HG03460 (cell line): ENCODE measurements around the gene EDA.

ENCODE experiments used
- ATAC-seq: cut with Tn5 transposase; IDR thresholded peaks from one replicate; pipeline ENCODE4 v1.9.1; 2021; ENCODE audit not compliant: unreplicated experiment

Gene EDA

GRCh38 chrX:69615779-69616456 lies at the start of gene EDA:
Gene EDA (plus strand): TSS chrX:69616113.
- no peak for ATAC-seq

GRCh38 chrX:69568828-69569227 lies 47.1 kb upstream of the EDA start:
- no peak for ATAC-seq

DNA sequence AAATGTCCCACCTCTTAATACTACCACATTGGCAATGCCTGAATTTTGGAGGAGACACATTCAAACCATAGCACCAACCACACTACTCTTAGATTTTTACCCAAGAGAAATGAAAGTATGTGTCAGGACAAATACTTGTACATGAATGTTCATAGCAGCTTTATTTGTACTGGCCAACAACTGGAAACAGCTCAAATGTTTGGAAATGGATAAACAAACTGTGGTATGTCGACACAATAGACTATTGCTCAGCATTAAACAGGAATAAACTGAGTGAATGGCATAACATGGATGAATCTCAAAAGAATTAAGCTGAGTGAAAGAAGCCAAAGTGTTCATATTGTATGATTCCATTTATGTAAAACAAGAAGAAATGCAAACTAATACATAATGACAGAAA lies 18.5 kb upstream of the EDA start:
- ATAC-seq = no peak

DNA sequence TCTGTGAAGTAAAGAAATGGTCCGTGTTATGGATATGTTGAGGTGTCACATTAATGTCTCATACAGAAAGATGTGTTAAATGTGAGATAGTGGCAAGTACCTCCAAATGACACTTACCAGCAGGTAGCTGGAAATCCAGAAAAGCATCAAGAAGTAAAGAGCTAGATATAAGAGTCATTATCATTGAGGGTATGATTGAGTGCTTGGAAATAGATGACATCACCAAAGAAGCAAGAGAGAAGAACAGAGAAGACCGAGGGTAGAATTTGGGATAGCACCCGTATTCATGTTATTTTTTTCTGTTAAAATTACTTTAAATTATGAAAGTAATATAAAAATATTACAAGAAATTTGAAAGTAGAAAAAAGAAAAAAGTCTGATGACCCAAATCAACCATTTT lies 15.7 kb upstream of the EDA start:
- ATAC-seq = no peak

DNA sequence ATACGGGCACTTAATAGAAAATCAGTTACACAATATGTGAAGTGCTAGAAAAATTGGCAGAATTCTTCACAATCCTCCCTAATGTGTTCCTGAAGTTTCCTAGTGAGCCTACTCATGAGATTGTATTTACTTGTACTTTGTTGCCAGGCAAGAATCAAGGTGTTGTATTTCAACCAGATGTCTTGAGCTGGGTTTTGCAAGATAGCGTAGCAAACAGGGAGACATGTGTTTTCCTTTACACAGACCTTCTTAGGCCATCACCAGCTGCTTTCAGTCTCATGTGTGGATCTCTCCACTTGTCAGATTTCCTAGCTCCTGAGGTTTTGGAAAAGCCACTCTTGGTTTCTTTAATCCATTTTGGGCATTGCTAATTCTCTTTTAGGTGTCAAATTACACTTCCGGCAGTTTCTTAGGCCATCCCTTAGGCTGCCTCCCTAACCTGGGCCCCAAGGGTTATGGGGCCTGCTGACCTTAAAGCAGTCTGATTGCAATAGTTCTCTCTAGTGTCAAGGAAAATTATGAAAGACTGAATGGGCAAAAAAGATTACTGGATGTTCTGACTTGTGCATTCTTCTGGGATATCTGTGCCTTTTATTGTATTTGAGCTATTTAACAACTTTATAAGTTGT lies 12.2 kb upstream of the EDA start:
- ATAC-seq = no peak

GRCh38 chrX:69605521-69605920 lies 10.4 kb upstream of the EDA start:
- no peak for ATAC-seq

DNA sequence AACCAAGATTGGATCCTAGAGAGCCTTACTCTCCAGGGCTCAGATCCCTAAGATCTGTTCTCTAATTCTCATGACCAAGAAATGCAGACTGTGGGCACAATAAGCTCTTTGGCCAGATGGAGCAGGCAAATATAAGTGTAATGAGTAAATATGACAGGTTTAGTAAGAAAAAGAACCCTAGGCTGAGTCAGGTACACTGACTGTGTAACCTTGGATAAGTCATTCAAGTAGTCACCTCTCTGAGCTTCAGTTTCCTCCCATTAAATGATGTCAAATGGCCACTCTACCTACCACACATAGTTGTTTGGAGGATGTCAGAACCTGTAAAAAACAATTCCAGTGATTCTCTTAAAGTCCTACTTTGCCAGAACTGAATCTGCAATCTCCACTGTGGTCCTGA lies 8.3 kb upstream of the EDA start:
- no peak for ATAC-seq

DNA sequence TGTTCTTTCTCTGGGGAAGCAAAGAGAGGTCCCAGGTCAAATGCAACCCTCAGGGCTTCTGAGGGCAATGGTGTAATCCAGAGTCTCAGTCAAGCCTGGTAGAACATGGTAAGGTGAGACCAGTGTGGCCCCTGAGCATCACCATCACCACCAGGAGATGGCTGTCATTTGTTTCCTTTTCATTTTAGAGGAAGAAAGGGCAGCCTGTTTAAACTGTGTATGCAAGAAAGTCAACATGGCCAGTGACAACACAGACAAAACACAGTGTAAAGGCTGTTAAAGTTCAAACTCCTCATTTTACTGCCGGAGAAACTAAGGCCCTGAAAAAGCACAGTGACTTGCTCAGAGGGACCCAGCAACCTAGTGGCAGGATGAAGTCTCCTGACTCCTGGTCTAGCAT lies 2.0 kb upstream of the EDA start:
- no peak for ATAC-seq

- no peak for ATAC-seq
These were observed 1.0 kb upstream of the EDA start for GRCh38 chrX:69614886-69615285.

DNA sequence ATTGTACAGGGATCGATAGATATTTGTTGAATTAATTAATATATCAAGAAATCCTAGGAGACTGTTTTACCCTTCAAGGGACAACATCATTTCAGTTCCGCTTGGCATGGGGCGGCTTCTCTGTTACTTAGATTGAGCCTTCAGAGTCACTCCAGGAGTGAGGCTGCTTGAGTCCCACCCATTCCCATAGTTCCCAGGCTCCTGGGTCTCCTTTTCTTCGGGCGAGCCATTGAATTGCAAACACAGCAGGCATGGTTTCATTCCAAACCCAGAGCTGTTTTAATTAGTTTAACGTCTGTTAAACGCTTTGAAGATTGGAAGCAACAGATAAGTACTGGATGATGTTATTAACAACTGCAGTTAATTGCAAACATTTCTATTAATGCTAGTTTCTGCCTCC lies 571 bp upstream of the EDA start:
- no peak for ATAC-seq

GRCh38 chrX:69616457-69617203 lies 717 bp downstream of the EDA start:
- no peak for ATAC-seq

DNA sequence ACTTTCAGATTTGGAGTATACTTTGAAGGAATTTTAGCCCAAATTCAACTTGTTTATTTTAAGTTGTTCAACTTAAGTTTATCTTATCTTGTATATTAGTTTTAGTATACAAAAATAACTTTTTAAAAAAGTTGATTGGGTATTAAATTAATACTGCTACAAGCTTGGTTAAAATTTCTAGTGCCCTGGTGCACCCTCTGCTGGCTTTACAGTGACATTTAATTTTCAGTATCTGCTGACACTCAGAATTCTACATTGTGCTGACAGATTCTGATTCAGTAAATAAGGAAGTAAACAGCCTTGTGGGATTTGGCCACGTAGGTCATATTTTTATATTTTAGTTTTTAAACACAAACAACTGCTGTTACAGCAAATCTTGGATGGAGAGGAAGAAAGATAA lies 2.9 kb downstream of the EDA start:
- no peak for ATAC-seq

GRCh38 chrX:69626129-69626528 lies 10.2 kb downstream of the EDA start:
- ATAC-seq = no peak

DNA sequence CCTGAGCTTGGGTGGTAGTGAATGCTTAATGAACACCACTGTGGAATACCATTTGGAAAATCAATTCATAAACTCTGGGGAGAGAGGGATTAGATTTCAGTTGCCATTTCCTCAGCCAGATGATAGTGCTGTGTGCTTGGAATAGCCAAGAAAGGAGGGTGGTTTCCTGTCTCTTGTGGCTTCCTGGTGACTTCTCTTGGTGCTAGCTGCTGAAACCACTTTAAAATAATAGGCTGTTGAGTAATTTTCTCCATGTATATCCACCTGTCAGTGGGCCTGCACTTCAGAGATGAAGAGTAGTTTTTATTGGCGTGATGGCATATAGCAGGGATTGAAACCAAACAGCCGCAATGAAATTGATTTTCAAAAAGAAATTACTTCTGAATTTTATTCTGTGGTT lies 11.8 kb downstream of the EDA start:
- ATAC-seq = no peak

DNA sequence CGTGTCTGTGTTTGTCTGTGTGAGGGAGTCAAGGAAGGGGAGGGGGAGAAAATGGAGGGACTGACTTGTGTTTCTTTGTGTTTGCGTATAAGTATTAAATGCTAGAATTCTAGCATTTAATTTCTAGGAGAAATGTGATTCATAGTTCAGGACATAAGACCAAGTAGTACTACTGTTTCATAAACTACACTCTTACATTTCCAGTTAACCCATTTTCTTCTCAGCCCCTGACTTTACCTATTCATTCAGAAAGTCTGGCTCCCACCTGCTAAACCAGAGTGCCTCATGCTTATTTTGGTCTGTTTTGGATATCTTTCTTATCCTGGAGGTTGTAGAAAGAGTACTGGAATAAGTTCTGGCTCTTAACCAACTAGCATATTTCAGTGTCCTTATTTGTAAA lies 14.2 kb downstream of the EDA start:
- no peak for ATAC-seq

DNA sequence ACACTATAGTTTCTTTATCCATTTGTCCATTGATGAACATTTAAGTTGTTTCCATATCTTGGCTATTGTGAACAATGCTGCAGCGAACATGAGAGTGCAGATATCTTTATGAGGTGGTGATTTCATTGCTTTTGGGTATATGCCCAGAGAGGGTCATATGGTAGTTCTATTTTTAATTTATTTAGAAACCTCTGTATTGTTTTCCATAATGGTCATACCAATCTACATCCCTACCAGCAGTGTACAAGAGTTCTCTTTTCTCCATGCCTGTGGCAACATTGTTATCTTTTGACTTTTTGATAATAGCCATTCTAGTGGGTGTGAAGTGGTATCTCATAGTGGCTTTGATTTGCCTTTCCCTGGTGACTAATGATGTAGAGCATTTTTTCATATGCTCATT lies 48.8 kb downstream of the EDA start:
- ATAC-seq = no peak

- ATAC-seq = no peak
These were observed 54.2 kb downstream of the EDA start for GRCh38 chrX:69670001-69670555.

- no peak for ATAC-seq
These were observed 59.0 kb downstream of the EDA start for GRCh38 chrX:69674891-69675290.

DNA sequence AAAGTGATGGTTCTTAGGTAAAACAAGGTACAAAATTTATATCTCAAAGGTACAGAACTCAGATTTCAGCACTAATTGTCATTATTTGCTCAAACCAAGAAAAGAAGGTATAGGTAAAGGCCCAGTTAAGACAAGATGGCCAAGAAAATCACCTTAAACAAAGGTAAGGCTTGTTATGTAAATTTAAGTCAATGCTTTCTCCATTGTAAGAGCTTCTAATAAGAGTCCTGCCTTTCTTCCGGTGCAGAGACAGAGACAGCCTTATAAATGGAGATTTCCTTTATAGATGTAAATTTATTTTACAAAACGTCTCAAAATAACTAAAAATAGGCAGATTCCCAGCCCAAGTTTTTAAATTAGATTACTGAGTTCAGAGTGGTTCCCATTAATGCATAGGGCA lies 89.9 kb downstream of the EDA start:
- no peak for ATAC-seq

DNA sequence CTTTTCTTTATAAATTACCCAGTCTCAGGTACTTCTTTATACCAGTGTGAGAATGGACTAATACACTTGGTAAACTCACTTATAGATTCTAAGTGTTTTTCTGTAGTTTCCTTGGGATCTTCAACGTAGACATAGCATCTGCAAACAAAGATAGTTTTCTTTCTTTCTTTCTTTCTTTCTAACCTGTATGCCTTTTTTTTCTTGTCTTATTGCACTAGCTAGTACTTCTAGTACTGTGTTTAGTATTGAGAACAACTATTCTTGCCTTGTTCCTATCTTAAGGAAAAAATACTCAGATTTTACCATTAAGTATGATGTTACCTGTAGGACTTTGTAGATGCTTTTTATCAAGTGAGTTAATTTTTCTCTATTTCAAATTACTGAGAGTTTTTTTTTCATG lies 102.2 kb downstream of the EDA start:
- ATAC-seq = no peak

GRCh38 chrX:69724307-69724706 lies 108.4 kb downstream of the EDA start:
- no peak for ATAC-seq

GRCh38 chrX:69740317-69740716 lies 124.4 kb downstream of the EDA start:
- ATAC-seq = no peak
